Measurements from ENCODE around the gene NTM. TPM values are rescaled to one million over a fixed set of nuclear protein-coding genes. Genes with fewer than 3 reads are reported as not detected.

NTM gene
- total RNA-seq, 2 donors from 2014 or later: 0.26 to 3.6 TPM

DNA sequence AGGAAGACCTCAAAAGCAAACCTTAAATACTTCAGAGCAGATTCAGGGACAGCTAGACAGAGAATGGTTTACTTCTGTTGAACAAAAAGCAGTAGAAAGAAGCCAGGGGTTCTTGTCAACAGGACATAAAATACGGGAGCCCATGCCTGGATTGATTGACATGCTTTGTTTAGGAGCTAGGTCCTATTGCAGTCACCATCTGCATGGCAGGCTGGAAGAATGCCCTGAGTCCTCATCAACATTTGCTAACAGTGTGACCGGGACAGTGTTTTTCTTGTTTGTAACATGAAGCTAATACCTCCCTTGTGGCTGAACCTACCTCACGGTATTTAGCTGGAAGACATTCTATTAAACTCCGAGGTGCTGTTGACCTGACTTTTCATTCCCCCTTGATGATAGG lies 225.4 kb downstream of the NTM start:
- Histone ChIP-seq H3K27me3 (no peaks in the 10 kb centered on the region), H3K27ac (no peak overlapping the region), H3K4me3 (no peak overlapping the region), H3K36me3 (replicated peaks in 1 of 2; ENCODE audit: insufficient read depth in 1 of 2, low read depth in 2 of 2) (no peaks in the 10 kb centered on the region), H3K9me3 (no peaks in the 10 kb centered on the region), H3K4me1 (no peaks in the 10 kb centered on the region)
- TF ChIP-seq POLR2A (IDR thresholded peaks at IDR 0.05): no peak
- TF ChIP-seq, protein P1, sequence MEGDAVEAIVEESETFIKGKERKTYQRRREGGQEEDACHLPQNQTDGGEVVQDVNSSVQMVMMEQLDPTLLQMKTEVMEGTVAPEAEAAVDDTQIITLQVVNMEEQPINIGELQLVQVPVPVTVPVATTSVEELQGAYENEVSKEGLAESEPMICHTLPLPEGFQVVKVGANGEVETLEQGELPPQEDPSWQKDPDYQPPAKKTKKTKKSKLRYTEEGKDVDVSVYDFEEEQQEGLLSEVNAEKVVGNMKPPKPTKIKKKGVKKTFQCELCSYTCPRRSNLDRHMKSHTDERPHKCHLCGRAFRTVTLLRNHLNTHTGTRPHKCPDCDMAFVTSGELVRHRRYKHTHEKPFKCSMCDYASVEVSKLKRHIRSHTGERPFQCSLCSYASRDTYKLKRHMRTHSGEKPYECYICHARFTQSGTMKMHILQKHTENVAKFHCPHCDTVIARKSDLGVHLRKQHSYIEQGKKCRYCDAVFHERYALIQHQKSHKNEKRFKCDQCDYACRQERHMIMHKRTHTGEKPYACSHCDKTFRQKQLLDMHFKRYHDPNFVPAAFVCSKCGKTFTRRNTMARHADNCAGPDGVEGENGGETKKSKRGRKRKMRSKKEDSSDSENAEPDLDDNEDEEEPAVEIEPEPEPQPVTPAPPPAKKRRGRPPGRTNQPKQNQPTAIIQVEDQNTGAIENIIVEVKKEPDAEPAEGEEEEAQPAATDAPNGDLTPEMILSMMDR (IDR thresholded peaks at IDR 0.05): no peak
- ATAC-seq (no peak), DNase-seq (no peak)
- intact Hi-C loops (cut with DNase I): no loop called here
- WGBS, 2 donors: 29 to 33% methylated on average over 4 of the region's 4 CpGs

- no peak for DNase-seq
- ATAC-seq: no peak
- 45% methylated on average over 2 of the region's 2 CpGs for WGBS, 2 donors
- TF ChIP-seq POLR2A (IDR thresholded peaks at IDR 0.05): no peak
- TF ChIP-seq, protein P1 (IDR thresholded peaks at IDR 0.05): no peak
- Histone ChIP-seq H3K9me3 (no peaks in the 10 kb centered on the region), H3K4me1 (no peaks in the 10 kb centered on the region), H3K4me3 (no peak overlapping the region), H3K27ac (no peak overlapping the region), H3K36me3 (replicated peaks in 1 of 2; ENCODE audit: insufficient read depth in 1 of 2, low read depth in 2 of 2) (no peaks in the 10 kb centered on the region), H3K27me3 (no peaks in the 10 kb centered on the region)
- intact Hi-C loops (cut with DNase I): no loop called here
These were observed 227.5 kb downstream of the NTM start for GRCh38 chr11:131597890-131598289.

GRCh38 chr11:131598305-131598704 lies 227.9 kb downstream of the NTM start:
- intact Hi-C loops (cut with DNase I): no loop called here
- H3K27me3 ChIP-seq: no peaks in the 10 kb centered on the region
- no peak overlapping the region for H3K27ac ChIP-seq
- 48 to 63% methylated on average over 5 of the region's 5 CpGs for WGBS, 2 donors
- DNase-seq: no peak
- H3K9me3 ChIP-seq: no peaks in the 10 kb centered on the region
- ATAC-seq: no peak
- TF ChIP-seq, protein P1 (IDR thresholded peaks at IDR 0.05): no peak
- no peak for TF ChIP-seq POLR2A (IDR thresholded peaks at IDR 0.05)
- no peaks in the 10 kb centered on the region for H3K36me3 ChIP-seq (replicated peaks in 1 of 2; ENCODE audit: insufficient read depth in 1 of 2, low read depth in 2 of 2)
- no peak overlapping the region for H3K4me3 ChIP-seq
- H3K4me1 ChIP-seq: no peaks in the 10 kb centered on the region

GRCh38 chr11:131599285-131599684 lies 228.9 kb downstream of the NTM start:
- DNase-seq (no peak), ATAC-seq (no peak)
- intact Hi-C loops (cut with DNase I): no loop called here
- Histone ChIP-seq H3K9me3 (no peaks in the 10 kb centered on the region), H3K4me1 (no peaks in the 10 kb centered on the region), H3K36me3 (replicated peaks in 1 of 2; ENCODE audit: insufficient read depth in 1 of 2, low read depth in 2 of 2) (no peaks in the 10 kb centered on the region), H3K4me3 (no peak overlapping the region), H3K27ac (no peak overlapping the region), H3K27me3 (no peaks in the 10 kb centered on the region)
- WGBS, 2 donors: 65 to 79% methylated on average over 8 of the region's 8 CpGs
- TF ChIP-seq, protein P1 (IDR thresholded peaks at IDR 0.05): no peak
- no peak for TF ChIP-seq POLR2A (IDR thresholded peaks at IDR 0.05)

DNA sequence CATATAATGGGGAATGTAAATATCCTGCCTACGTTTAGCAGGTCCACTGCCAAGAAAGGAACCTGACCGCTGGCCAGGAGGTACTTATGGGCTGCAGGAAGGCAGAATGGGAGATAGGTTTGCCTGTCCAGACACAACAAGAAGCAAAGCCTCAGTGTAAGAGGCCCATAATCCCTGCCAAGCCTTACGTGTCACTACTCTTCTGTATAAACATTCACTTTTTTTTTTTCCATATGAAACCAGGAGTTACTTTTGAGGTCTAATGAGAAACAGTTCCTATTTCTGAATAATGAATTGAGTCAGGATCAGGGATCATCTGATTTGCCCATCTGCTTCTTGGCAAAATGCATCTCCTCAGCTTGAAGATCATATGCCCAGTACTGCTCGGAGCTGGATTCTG lies 230.2 kb downstream of the NTM start:
- ATAC-seq (no peak), DNase-seq (no peak)
- 50 to 55% methylated on average over 4 of the region's 4 CpGs for WGBS, 2 donors
- TF ChIP-seq, protein P1 (IDR thresholded peaks at IDR 0.05): no peak
- TF ChIP-seq POLR2A (IDR thresholded peaks at IDR 0.05): no peak
- Histone ChIP-seq H3K36me3 (replicated peaks in 1 of 2; ENCODE audit: insufficient read depth in 1 of 2, low read depth in 2 of 2) (no peaks in the 10 kb centered on the region), H3K4me1 (no peaks in the 10 kb centered on the region), H3K27me3 (no peaks in the 10 kb centered on the region), H3K27ac (no peak overlapping the region), H3K4me3 (no peak overlapping the region), H3K9me3 (no peaks in the 10 kb centered on the region)
- intact Hi-C loops (cut with DNase I): no loop called here
